K562 (cell line): Measurements from ENCODE around the gene PRR19. TPM values are rescaled to one million over a fixed set of nuclear protein-coding genes. Genes with fewer than 3 reads are reported as not detected.

ENCODE experiments used
- CBX5 ChIP-seq: IDR thresholded peaks from 2 replicates; pipeline ENCODE4 v1.6.1; 2014; ENCODE audit warnings: low read depth, borderline replicate concordance
- HMG20B ChIP-seq: fragments of 250-450 bp; sonication (Bioruptor Pico); IDR thresholded peaks from 2 replicates; pipeline ENCODE4 v1.5.0; 2021; ENCODE audit warnings: mild to moderate bottlenecking
- HMGXB4 ChIP-seq: sonication (generic); formaldehyde crosslinking; IDR thresholded peaks from 2 replicates; pipeline ENCODE4 v1.8.1; 2023; ENCODE audit warnings: mild to moderate bottlenecking, missing genetic modification reagents
- IRF2 ChIP-seq: sonication (generic); formaldehyde crosslinking; IDR thresholded peaks from 2 replicates; pipeline ENCODE4 v1.8.1; 2022; ENCODE audit warnings: mild to moderate bottlenecking, missing genetic modification reagents
- MAFK ChIP-seq: IDR thresholded peaks from 2 replicates; pipeline ENCODE4 v1.6.1; 2011; ENCODE audit warnings: low read length, improper control_type of control experiment
- SREBF2 ChIP-seq: sonication (generic); formaldehyde crosslinking; IDR thresholded peaks from 2 replicates; pipeline ENCODE4 v1.4.0; 2020; ENCODE audit warnings: mild to moderate bottlenecking, missing genetic modification reagents
- TEAD4 ChIP-seq, 2 experiments: sonication (generic) in 1 of 2; formaldehyde crosslinking in 1 of 2; IDR thresholded peaks; 2 replicates each; pipeline versions ENCODE4 v1.6.1 to v1.8.0; 2012 to 2022; ENCODE audit warnings: borderline replicate concordance in 1 of 2, inconsistent platforms in 1 of 2, low read length in 1 of 2, mild to moderate bottlenecking in 1 of 2, missing genetic modification reagents in 1 of 2
- TGIF2 ChIP-seq: sonication (generic); formaldehyde crosslinking; IDR thresholded peaks from 2 replicates; pipeline ENCODE4 v1.8.1; 2022; ENCODE audit warnings: mild to moderate bottlenecking, missing genetic modification reagents, moderate library complexity
- ZNF407 ChIP-seq: fragments of 450-650 bp; IDR thresholded peaks from 2 replicates; pipeline ENCODE4 v1.6.1; 2016; ENCODE audit warnings: low read depth
- polyA plus RNA-seq, 8 experiments: library from polyadenylated mRNA; depleted of rRNA in 4 of 8; stranded (reverse) in 5 of 8; unstranded in 3 of 8; fragments of >200 nt; fragmentation: Nextera tagmentation in 2 of 8; fragmentation: Illumina TruSeq in 1 of 8; extraction: Ambion mirVana in 2 of 8; extraction: Trizol in 1 of 8; gene quantifications; 2 replicates each; pipeline versions ENCODE4 v1.2.1 to v1.2.3, GENCODE V29; 2011 to 2014; ENCODE audit warnings: inconsistent platforms in 1 of 8, missing spikeins in 1 of 8
- total RNA-seq, 7 experiments: library from RNA; depleted of rRNA in 6 of 7; stranded (reverse); fragments of >200 nt in 6 of 7; fragmentation: Illumina TruSeq in 2 of 7; extraction: Trizol in 2 of 7; gene quantifications; 2 replicates each; pipeline versions ENCODE4 v1.2.1 to v1.2.3, GENCODE V29; 2011 to 2021; ENCODE audit warnings: low replicate concordance in 1 of 7

The PRR19 gene
- total and polyA plus RNA-seq, 9 of the 15 experiments (the other 6 are each of a cell fraction or from before 2014, with no cell fraction given) = 0.10 to 1.6 (median 0.54) TPM

- TF ChIP-seq HMG20B (CRISPR knock-in tag) (no peak), ZNF407 (no peak), CBX5 (no peak), IRF2 (CRISPR knock-in tag) (0 out of 2 replicates have a peak, but pooled peaks have one; percentile 19), HMGXB4 (CRISPR knock-in tag) (no peak), SREBF2 (CRISPR knock-in tag) (no peak), MAFK (no peak), TEAD4 (IDR thresholded peaks at IDR 0.05; ENCODE audit: low read length) (no peak), TEAD4 (CRISPR knock-in tag; IDR thresholded peaks at IDR 0.05; ENCODE audit: borderline replicate concordance) (no peak), TGIF2 (CRISPR knock-in tag) (no peak)
These were observed 31.4 kb upstream of the PRR19 start (continued) for GRCh38 chr19:42270346-42271044.
